ENCODE data around the gene CDH15. TPM values are rescaled to one million over a fixed set of nuclear protein-coding genes. Genes with fewer than 3 reads are reported as not detected.
"Not testable (repeated sequence)": the region's sequence is repeated elsewhere in the genome, so short reads cannot be mapped to it uniquely, and the experiment has no call there.

Gene CDH15
- total RNA-seq, 2 experiments from 2014 or later = not detected

DNA sequence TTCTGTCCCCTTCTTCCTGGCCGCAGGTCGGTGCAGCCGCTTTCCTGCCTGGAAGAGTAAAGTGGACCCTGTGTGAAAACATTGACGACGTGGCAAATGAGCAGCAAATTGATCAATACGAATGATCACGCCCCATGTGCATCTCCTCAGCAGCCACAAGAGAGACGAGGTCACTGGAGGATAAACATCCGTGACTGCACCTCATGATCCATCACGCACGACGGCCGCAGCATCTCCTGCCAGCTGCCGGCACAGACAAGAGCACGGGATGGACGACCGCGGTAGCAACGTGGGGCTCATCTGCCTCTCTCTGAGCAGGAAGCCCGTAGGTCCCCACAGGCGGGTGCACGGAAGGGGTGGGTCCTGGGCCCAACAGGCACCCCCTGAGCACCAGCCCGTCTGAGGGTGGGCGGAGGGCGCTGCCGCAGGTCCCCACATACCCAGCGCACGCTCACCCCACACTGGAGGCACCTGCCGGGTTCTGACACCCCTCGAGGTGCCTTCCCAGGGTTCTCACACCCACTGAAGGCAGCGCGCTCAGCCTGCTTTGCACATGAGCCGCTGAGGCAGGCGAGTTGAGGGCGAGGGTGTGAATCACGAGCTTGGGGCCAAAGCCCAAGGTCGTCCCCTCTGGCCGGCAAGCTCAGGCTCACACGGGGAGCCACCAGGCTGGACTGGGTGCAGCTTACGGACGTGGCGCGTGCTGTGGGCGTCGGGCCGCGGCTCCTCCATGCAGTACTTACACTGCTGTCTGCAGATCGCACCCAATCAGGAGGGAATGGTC, 12.3 kb upstream of the CDH15 start:
- H3K9me3 Mint-ChIP-seq = no peaks in the 10 kb centered on the region
- DNase-seq = no peak
- H3K27me3 Mint-ChIP-seq = no peaks in the 10 kb centered on the region
- H3K4me1 Mint-ChIP-seq = no peaks in the 10 kb centered on the region
- no peaks in the 10 kb centered on the region for H3K36me3 Mint-ChIP-seq
- H3K4me3 Mint-ChIP-seq = no peak overlapping the region
- H3K27ac Mint-ChIP-seq = no peak overlapping the region

DNA sequence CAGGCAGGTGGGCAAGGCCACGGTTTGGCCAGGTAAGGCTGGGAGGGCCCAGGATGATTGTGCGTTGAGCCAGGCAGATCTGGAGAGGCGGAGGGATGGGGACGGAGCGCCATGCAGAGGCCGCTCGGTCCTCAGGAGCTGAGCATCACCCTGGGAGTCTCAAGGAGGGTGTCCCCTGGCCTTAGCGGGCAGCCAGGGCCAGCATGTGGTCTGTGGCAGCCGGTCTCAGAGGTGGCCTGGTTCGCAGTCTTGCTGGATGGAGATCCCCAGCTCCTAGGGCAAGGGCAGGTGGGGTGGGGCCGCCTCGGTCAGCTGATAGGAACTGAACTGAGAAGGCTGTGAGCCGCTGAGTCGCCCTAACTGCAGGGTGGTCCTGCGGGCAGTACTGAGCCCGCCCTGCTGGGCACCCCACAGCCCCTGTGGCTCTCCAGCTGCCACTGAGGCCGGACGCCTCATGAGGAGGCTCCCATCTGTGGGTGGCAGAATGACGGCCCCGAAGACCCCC, 11.6 kb upstream of the CDH15 start:
- no peak overlapping the region for H3K27ac Mint-ChIP-seq
- no peaks in the 10 kb centered on the region for H3K36me3 Mint-ChIP-seq
- no peaks in the 10 kb centered on the region for H3K4me1 Mint-ChIP-seq
- no peaks in the 10 kb centered on the region for H3K9me3 Mint-ChIP-seq
- no peak for DNase-seq
- no peaks in the 10 kb centered on the region for H3K27me3 Mint-ChIP-seq
- H3K4me3 Mint-ChIP-seq = no peak overlapping the region

DNA sequence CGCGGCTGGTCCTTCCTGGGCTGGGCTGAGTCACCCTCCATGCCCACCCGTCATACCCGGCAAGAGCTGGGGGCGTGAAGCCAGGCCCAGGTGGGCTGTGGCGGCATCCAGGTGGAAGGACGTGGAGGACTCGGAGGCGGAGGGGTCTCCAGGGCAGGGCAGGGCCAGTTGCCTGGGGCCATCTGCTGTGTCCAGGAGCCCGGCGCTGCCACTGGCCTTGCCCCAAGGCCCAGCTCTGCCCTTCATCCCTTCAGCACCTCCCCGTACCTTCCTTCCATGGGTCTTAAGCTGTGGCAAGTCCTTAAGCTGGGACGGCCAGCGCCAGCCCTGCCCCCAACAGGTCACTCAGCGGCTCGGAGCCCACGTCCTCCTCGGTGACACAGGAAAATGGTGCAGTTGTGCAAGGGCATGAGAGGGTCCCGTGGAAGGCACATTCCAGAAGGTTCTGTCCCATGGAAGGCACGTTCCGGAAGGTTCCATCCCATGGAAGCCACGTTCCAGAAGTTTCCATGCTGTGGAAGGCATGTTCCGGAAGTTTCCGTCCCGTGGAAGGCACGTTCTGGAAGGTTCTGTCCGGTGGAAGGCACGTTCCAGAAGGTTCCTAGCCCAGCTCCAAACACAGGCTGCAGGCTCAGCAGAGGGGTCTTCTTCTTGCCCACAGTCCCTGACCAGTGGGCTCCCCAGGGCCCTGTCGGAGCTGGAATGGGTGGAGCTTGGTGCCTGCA, 10.4 kb upstream of the CDH15 start:
- Mint-ChIP-seq H3K9me3 (no peaks in the 10 kb centered on the region), H3K4me1 (no peaks in the 10 kb centered on the region), H3K27ac (no peak overlapping the region), H3K4me3 (no peak overlapping the region), H3K27me3 (no peaks in the 10 kb centered on the region), H3K36me3 (no peaks in the 10 kb centered on the region)
- DNase-seq = no peak

DNA sequence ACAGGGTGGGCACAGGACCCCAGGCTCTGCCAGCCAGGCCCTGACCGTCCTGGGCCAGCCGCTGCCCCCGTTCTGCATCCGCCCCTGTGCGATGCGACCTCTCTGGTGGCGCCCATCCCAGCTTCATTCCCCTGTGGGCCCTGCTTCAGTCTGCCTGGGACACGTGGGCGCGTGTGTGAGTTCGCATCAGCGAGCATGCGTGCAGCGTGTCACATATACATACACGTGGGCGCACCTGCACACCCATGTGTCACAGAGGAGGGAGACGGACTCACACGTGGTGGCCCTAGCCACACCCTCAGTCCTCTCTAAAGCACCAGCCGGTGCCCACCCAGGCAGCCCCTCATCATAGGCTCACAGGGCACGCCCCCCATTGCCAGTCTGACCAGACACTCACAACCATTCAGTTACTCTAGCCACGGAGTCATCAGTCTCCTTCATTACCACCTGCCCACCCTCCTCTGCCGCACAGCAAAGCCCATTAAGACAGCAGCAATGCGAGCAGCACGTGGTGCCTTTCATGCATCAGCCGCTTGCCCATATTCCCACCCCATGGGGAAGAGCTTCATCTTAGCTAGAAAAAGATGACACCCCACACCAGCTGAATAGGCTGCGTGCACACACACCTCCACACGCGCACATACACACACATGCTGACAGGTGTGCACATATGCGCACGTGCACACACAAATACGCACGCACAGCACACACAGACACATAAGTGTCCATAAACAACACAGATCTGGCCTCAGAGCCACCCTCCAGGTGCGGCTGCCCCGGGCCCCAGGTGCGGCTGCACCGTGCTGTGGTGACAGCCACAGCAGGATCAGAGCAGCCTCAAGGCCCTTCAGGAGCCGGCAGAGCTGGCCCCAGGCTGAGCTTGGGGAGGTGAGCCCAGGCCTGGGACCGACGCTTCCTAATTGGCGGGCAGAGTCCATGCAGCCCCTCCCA, 9.5 kb upstream of the CDH15 start:
- Mint-ChIP-seq H3K36me3 (no peaks in the 10 kb centered on the region), H3K9me3 (no peaks in the 10 kb centered on the region), H3K4me3 (no peak overlapping the region), H3K27ac (no peak overlapping the region), H3K27me3 (no peaks in the 10 kb centered on the region), H3K4me1 (no peaks in the 10 kb centered on the region)
- DNase-seq = no peak

DNA sequence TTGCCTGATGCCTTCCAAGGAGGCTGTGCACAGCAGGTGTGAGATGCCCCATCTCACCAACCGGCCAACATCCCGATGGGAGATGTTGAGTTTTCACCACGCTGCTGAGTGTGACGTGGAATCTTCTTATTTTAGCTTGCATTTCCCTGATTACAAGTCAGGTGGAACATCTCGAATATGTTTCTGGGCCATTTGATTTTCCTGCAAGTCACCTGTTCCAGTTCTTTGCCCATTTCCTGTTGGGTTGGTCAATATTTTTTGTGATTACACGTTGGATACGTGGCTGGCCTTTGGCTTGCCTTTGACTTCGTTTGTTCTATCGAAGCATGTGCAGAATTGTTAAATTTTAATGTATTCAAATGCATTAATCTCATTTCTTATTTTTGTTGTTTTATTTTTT, 8.3 kb upstream of the CDH15 start:
- DNase-seq = no peak
- Mint-ChIP-seq H3K4me1 (no peaks in the 10 kb centered on the region), H3K9me3 (no peaks in the 10 kb centered on the region), H3K27me3 (no peaks in the 10 kb centered on the region), H3K27ac (no peak overlapping the region), H3K4me3 (no peak overlapping the region), H3K36me3 (no peaks in the 10 kb centered on the region)

DNA sequence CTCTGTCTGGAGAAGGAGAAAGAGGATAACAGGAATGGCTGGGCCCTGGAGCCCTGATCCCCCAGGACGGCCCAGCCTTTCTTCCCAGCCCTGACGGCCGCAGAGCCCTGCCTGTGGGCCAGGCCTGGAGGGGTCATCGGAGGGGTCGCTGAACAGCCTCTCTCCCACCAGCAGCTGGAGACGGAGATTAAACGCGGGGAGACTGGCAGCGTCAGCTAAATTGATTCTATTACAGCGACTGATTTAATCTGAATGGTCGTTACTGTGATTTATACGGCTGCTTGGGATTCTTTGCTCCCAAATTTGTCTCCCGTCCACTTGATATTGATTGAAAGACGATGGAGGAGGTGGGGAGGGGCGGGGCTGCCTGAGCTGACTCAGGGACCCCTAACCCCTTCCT, 7.1 kb upstream of the CDH15 start:
- H3K4me1 Mint-ChIP-seq = no peaks in the 10 kb centered on the region
- H3K4me3 Mint-ChIP-seq = no peak overlapping the region
- H3K27me3 Mint-ChIP-seq = no peaks in the 10 kb centered on the region
- DNase-seq = no peak
- H3K9me3 Mint-ChIP-seq = no peaks in the 10 kb centered on the region
- no peaks in the 10 kb centered on the region for H3K36me3 Mint-ChIP-seq
- no peak overlapping the region for H3K27ac Mint-ChIP-seq

DNA sequence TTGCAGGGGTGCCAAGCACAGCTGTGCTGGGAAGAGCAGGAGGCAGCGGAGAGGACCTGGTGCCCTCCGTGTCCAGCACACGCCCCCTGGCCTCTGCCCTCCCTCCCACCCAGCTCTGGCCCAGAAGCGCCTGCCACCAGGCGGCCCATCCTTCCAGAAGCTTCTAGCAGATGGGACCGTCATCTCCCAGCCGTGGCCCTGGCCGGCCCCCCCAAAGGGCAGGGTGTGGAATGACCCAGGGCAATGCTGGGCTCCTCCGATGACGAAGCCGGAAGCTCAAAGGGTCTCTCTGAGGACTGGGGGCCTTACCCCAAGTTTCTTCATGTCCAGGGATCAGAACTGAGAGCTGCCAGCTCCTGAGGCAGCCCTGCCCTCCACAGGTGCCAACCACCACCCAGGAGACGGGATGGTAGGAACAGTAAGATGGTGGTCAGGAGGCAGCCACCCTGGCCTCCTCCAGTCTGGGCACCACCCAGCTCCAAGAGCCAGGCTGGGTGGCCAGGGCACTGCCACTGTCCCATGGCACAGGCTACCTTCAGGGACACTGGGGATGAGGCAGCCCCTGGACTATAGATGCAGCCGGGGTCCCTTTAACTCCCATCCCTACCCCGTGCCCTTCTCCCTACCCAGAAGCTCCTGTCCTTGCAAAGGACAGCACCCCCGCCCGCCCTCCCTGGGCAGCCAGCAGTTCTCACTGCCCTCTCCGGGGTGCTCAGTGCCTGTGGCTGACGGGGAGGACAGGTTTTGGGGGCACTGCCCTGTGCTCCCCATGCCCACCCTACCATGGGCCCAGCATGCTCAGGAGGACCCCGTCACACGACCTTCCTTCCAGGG, 6.5 kb upstream of the CDH15 start:
- no peaks in the 10 kb centered on the region for H3K27me3 Mint-ChIP-seq
- no peaks in the 10 kb centered on the region for H3K4me1 Mint-ChIP-seq
- DNase-seq = no peak
- H3K36me3 Mint-ChIP-seq = no peaks in the 10 kb centered on the region
- H3K4me3 Mint-ChIP-seq = no peak overlapping the region
- no peak overlapping the region for H3K27ac Mint-ChIP-seq
- no peaks in the 10 kb centered on the region for H3K9me3 Mint-ChIP-seq

DNA sequence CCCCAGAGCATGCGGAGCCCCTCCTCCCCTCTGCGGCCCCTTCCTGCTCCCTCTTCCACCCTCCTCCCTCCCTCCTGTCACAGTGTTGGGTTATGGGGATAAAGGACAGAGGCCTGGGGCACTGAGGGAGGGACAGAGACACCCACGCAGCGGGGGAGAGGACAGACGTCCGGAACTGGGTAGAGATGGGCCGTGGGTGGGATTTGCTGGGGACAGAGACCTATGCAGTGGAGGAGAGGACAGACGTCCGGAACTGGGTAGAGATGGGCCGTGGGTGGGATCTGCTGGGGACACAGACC, 5.9 kb upstream of the CDH15 start:
- H3K36me3 Mint-ChIP-seq, H3K27me3 Mint-ChIP-seq, H3K4me3 Mint-ChIP-seq, H3K9me3 Mint-ChIP-seq, H3K27ac Mint-ChIP-seq, H3K4me1 Mint-ChIP-seq, DNase-seq: not testable (repeated sequence)

DNA sequence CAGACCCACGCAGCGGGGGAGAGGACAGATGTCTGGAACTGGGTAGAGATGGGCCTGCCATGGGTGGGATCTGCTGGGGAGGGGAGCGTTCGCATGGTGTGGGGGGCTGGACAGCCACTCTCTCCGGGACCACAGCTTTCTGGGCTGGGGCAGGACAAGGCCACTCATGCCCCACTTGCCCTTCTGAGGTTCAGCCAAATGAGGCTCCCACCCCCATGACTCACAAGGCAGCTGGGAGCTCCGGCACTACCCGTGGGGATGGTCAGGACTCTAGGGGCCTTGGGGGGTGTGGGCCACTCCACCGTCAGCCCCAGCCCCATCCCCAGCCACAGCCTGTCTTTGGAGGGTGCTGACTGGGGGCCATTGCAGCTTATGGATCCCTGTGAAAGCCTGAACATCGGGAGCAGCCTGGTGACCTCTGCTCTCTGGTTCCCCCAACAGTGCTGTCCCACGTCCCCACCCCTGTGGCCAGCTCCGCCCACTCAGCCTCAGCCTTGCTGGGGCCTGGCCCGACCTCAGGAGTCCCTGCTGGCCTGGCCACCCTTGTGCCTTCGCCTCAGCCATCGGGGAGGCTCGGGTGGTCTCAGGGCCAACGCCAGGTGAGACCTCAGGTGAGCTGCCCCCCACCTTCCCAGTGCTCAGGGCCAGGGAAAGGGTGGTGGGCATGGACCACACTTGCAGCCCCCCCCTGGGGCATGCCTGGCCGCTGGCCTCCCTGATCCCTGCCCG, 4.7 kb upstream of the CDH15 start:
- no peak for DNase-seq
- peaks cover 6% of the 10 kb centered on the region for H3K27me3 Mint-ChIP-seq
- H3K4me3 Mint-ChIP-seq = no peak overlapping the region
- peaks cover 5% of the 10 kb centered on the region for H3K4me1 Mint-ChIP-seq
- no peaks in the 10 kb centered on the region for H3K36me3 Mint-ChIP-seq
- no peak overlapping the region for H3K27ac Mint-ChIP-seq
- H3K9me3 Mint-ChIP-seq = no peaks in the 10 kb centered on the region

DNA sequence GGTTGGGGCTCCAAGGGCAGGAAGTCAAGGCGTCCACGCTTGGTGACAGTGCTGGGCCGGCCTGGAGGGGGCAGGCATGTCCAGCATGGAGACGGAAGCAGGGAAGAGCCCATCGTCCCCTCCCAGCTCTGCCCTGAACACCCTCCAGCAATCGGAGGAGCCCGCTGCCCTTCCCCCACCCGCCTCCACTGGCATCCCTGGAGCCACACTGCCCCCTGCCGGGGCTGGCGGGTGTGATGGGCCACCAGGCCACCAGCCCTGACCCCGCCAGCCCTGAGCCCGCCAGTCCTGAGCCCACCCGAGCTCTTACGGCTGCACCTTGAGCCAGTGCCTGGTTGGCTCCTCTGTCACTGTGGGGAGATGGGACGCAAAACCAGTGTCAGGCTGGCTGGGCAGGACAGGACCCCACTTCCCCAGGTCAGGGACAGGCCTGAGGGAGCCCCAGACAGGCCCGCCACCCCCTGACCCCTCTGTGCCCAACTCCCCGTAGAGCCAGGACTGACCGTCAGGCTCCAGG, 4.1 kb upstream of the CDH15 start:
- Mint-ChIP-seq H3K27me3 (peaks cover 6% of the 10 kb centered on the region), H3K36me3 (no peaks in the 10 kb centered on the region), H3K27ac (no peak overlapping the region), H3K4me1 (peaks cover 5% of the 10 kb centered on the region), H3K9me3 (no peaks in the 10 kb centered on the region), H3K4me3 (no peak overlapping the region)
- DNase-seq = peak; percentile 86

DNA sequence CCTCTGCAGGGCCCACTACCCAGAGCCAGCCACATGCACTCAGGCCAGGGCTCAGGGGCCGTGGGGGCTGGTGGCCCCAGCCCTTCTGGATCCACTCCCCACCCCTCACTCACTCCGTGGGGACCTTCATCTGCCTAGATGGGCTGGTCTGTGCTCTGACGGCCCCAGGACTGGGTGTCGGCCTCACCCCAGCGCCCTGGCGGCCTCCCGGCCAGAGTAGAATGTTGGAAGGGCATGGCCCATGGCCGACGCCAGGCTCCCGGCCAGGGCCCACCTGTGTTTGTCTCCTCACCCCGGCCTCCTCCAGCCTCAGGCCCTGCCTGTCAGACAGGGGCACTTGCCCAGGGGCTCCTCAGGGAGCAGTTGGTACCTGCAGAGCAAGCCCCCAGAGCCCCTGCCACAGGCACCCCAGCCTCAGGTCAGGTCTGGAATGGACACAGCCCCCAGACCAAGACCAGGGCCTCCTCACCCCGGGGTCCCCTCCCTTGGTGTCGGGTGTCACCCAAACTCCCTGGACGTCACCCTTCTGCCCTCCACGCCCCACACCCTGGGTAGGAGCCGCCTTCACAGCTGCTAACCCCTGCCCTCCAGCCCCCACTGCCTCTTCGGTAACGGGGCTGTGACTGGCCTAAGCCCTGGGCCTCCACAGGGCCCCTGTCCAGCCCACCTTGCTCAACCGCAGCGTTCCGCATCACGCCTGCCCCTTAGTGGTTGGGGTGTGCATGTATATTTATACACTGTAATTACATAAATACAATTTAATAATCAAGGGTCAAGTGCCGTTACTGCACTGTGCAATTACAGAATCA, 3.0 kb upstream of the CDH15 start:
- H3K4me1 Mint-ChIP-seq = peaks cover 5% of the 10 kb centered on the region
- no peak overlapping the region for H3K27ac Mint-ChIP-seq
- no peak for DNase-seq
- no peak overlapping the region for H3K4me3 Mint-ChIP-seq
- H3K36me3 Mint-ChIP-seq = no peaks in the 10 kb centered on the region
- no peaks in the 10 kb centered on the region for H3K9me3 Mint-ChIP-seq
- peaks cover 6% of the 10 kb centered on the region for H3K27me3 Mint-ChIP-seq

DNA sequence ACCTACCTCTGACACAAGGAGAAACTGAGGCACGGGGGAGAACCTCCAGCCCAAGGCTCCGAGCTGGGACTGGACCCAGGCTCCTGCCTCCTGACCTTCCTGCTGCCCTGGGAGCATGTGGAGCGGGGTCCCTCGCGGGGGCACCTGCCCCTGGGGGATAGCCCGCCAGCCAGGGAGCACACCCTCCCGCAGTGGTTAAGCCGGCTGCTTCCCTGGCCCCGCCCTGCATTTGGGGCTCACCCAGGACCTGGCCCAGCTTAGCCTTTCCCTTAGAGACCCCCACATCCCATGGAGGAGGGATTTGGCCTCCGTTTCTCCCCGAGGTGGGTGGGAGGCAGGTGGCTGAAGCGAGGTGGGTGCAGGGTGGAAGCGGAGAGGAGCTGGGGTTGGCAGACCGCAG, 1.8 kb upstream of the CDH15 start:
- H3K4me1 Mint-ChIP-seq = peaks cover 5% of the 10 kb centered on the region
- H3K27ac Mint-ChIP-seq = no peak overlapping the region
- no peak for DNase-seq
- peaks cover 6% of the 10 kb centered on the region for H3K27me3 Mint-ChIP-seq
- no peaks in the 10 kb centered on the region for H3K36me3 Mint-ChIP-seq
- H3K9me3 Mint-ChIP-seq = no peaks in the 10 kb centered on the region
- no peak overlapping the region for H3K4me3 Mint-ChIP-seq
